Glomerular endothelial cell (primary cell): ENCODE data around the gene POLR3GL. TPM values are rescaled to one million over a fixed set of nuclear protein-coding genes. Genes with fewer than 3 reads are reported as not detected.
"Not testable (repeated sequence)": the region's sequence is repeated elsewhere in the genome, so short reads cannot be mapped to it uniquely, and the experiment has no call there.

Experiments used
- DNase-seq: peaks from one replicate; pipeline ENCODE4 v3.0.0-alpha.2; 2011; ENCODE audit warnings: low read depth, low spot score; ENCODE audit errors: extremely low read depth
- total RNA-seq: library from RNA; depleted of rRNA; stranded (reverse); fragments of >200 nt; gene quantifications from 2 replicates; pipeline ENCODE4 v1.2.3, GENCODE V29; 2015

The POLR3GL gene
- total RNA-seq, 1 donor from 2014 or later = 13.4 TPM

DNA sequence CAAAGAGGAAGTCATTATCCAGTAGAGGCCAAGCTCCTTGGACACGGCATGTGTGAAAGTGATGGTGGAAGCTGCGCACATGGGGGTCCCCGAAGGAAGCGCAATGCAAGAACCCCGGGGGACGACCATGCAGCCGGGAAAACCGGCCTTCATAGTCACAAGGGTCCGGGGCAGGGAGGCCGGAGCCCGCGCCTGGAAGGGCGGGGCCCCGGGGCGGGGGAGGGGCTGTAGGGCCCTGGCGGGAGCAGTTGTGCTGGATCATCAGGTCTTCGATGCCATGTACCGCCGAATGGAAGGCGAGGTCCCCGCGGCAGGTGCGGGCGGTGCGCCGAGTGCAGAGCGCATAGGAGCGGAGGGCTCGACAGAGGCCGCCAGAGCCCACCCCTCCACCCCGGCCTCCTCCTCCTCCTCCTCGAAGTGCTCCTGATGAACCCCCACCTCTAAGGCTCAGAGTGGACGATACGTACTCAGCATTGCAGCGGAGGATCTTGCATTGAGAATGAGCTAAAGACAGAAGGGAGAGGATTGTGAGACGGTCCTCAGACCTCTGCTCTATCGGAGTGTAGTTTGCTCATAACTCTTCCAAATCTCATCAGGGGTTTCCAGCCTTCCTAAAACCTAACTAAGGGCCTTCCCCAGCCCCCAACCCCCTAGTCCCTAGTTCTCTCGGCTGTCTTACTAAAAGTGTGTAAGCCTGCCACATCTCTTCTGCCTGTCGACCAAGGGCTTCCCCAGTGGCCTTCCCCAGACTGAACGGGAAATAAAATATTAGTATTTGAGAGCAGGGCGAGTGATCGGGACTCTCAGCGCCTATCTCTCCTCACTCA, 55.0 kb downstream of the POLR3GL start:
- DNase-seq = no peak

DNA sequence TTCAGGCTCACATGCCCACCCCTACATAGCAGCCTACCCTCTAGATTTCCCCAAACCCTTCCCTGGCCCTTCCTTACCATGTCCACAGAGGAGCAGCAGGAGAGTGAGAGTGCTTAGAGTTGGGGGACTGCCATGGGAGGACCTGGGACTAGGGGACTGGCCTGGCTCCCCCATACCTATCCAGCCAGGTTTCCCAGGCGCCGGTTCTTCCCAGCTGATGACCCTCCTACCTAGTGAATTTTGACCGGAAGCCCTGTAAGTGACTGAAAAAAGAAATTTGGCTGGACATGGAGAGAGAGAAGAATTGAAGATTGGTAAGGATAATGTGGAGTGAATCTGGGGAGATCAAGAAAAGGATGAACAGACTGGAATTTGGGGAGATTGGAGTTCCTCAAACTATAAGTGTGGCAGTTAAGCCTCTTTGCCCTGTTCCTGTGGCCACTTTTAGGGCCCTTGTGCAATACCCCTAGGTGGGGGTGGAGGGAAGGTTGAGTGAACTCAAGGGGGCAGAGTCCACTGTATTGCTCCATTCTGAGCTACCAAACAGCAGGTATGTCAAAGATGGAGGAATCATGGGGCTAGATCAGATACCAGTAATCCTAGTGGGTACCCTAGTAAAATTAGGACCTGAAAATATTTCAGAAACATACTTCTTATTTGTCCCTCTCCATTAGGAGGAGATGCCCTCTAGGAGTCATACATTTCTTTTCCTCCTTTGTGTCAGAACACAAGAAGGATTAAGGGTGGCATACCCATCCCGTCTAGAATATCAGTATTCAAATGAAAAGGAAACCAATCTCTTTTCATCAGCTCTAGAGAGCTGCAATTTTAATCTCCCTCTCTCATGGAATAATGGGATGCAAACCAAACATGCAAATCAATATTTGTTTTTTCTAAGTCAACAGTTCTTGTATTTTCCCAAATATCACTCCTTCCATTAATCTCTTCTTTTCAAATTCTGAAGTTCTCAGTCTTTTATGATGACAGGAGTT, 55.9 kb downstream of the POLR3GL start:
- no peak for DNase-seq

DNA sequence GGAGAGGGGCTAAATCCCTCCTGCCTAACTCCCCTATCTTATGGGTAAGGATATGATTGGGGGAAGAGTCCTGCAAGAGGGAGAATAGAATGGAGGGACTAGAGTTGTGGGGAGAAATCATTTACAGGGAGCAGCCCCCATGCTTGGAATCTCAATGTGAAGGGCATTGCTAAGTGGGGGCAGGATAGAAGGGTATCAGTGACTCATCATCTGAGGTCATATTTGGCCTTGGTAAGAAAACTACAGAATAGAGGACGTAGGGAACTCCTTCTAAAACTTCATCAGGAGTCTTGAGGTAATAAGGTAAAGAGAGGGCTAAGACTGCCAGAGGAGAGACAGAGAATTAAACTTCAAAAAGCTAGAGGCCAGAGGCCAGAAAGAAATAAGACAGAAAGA, 56.6 kb downstream of the POLR3GL start:
- DNase-seq = no peak

DNA sequence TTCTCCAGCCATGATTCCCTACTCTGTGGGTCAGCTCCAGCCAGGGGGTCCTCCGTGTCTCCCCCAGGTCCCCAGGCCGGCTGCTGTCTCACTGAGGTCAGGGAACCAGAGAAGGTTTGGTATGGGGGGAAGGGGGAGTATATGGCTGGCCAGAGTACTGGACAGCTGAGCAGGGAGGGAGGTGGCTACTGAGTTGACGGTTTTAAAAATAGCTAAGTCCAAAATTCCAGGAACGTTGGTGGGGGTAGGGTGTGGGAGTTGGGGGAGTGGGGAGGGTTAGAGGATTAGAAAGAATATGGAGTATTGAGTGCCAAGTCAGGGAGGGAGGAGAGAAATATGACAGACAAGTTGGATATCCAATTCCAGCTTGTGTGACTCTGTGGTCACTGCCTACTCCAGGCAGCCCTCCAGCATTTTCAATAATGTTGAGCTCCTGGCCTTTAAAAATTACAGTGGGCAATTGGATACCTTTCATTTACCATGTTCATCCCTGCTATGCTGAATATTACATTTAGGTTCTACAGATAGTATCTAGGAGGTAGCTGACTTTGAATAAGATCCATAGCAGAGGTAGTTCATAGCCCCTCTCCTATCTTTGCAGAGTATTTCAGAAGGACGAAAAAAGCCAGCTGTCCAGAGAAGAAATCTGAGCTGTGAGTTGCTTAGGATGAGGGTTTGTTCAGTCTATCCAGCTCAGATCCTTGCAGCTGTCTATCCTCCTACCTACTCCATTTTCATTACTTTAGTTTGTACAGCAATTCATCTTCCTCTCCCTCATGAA, 57.3 kb downstream of the POLR3GL start, which contains the start of gene HJV:
HJV (minus strand) TSS at position 114 of the 781 bp plus-strand sequence. CDS start 1,504 bp downstream, outside the sequence.
- DNase-seq = no peak

DNA sequence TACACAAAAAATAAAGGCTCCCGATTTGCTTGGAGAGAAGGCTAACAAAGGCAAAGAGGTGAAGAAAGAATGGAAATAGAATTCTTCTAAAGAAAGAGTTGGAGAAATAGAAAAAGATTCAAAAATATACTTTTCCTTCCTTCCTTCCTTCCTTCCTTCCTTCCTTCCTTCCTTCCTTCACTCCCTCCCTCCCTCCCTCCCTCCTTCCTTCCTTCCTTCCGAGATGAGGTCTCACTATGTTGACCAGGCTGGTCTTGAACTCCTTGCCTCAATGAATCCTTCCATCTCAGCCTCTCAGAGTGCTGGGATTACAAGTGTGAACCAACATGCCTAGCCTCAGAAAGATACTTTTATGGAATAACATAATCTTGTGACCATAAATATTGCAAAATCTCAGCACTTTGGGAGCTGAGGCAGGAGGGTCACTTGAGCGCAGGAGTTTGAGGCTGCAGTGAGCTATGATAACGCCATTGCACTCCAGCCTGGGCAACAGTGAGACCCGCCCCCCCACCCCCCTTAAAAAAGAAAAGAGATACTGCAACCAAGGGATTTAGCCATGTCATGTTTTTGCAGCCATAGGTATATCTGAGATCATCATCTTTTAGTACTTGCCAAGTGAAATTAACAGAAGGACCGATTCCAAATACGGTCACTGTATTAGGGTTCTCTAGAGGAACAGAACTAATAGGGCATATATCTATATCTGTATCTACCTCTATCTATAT, 58.1 kb downstream of the POLR3GL start:
- DNase-seq = no peak

DNA sequence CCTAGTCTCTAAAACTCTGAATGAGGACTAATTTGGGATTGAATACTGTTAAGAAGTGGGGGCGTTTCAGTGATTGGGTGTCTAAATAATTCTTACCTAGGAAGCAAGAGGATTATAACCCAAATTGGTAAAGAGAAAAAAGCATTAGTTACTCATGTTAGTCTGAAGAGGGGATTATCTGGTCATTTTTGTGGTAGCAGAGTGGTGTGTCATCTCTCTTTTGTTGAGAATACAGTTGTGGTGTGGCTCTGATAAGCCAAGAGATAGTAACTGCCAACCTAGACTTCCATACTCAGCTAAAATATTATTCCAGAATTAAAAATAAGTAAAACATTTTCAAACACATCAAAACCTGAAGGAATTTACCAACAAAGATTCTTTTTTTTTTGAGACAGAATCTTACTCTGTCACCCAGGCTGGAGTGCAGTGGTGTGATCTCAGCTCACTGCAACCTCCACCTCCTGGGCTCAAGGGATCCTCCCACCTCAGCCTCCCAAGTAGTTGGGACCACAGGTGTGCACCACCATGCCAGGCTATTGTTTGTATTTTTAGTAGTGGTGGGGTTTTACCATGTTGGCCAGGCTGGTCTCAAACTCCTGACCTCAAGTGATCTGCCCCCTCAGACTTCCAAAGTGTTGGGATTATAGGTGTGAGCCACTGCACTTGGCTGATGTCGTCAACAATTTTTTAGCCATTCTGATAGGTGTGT, 61.5 kb downstream of the POLR3GL start:
- not testable (repeated sequence) for DNase-seq

DNA sequence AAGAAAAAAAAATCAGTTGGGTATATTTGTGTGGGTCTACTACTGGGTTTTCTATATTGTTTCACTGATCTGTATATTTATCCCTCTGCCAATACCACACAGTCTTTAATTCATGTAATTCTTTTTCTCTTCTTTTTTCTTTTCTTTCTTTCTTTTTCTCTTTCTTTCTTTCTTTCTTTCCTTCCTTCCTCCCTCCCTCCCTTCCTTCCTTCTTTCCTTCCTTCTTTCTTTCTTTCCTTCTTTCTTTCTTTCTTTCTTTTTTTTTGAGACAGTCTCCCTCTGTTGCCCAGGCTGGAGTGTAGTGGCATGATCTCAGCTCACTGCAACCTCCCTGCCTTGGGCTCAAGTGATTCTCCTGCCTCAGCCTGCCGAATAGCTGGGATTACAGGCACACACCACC, 62.2 kb downstream of the POLR3GL start:
- DNase-seq = not testable (repeated sequence)

Other genes with a start within 250 kb of the POLR3GL start
- not detected in 2 replicates for gene CD160, start 245.2 kb upstream of the POLR3GL start, total RNA-seq
- 9.4 and 12.3 TPM in 2 replicates for gene RNF115, start 140.6 kb upstream of the POLR3GL start, total RNA-seq
- gene POLR3C, start 140.5 kb upstream of the POLR3GL start, total RNA-seq = 23.6 and 28.9 TPM in 2 replicates
- 3.4 and 5.7 TPM in 2 replicates for gene NUDT17, start 119.1 kb upstream of the POLR3GL start, total RNA-seq
- 28.8 and 37.5 TPM in 2 replicates for gene PIAS3, start 105.6 kb upstream of the POLR3GL start, total RNA-seq
- gene ANKRD35, start 78.8 kb upstream of the POLR3GL start, total RNA-seq = 0.93 and 1.4 TPM in 2 replicates
- gene ITGA10, start 54.6 kb upstream of the POLR3GL start, total RNA-seq = 4.9 and 5.3 TPM in 2 replicates
- 30.0 and 32.7 TPM in 2 replicates for gene PEX11B, start 46.0 kb upstream of the POLR3GL start, total RNA-seq
- gene RBM8A, start 37.2 kb upstream of the POLR3GL start, total RNA-seq = 153 and 164 TPM in 2 replicates
- gene LIX1L, start 6.7 kb upstream of the POLR3GL start, total RNA-seq = 41.6 and 42.2 TPM in 2 replicates
- gene ANKRD34A, start 115 bp upstream of the POLR3GL start, total RNA-seq = 0.35 and 0.44 TPM in 2 replicates
- 98.0 and 102 TPM in 2 replicates for gene TXNIP, start 31.9 kb downstream of the POLR3GL start, total RNA-seq
- gene HJV, start 57.0 kb downstream of the POLR3GL start, total RNA-seq = not detected in 2 replicates
- gene NBPF10, start 180.1 kb downstream of the POLR3GL start, total RNA-seq = 0.15 and 0.47 TPM in 2 replicates